ENCODE data around the gene LBX1.

DNA sequence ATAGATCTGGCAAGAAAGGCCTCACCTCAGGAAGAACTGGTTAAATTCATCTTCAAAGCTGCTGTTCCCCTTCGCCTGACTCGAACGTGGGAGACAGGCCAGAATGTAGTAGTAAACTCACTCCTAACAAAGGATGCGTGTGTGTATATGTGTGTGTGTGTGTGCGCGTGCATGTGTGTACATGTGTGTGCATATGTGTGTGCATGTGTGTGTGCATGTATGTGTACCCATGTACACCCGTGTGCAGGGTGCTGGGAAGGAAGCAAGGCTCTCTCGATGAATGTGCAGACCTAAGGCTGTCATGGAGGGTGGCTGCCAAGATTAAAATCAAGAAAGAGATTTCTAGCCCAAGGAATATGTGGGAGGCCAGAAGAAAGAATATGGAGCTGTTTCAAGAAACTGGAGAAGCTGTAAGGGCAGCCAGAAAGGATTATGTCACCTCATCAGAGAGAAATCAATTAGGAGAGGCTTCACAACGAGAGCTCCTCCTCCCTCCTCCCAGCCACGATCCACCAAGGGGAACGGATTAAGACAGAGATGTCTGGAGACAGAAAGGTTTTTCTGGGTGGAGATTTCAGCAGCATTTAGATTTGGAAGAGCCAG, 34.0 kb upstream of the LBX1 start:
- TF ChIP-seq CTCF (IDR thresholded peaks at IDR 0.05): no peak
- no peak for TF ChIP-seq POLR2A (IDR thresholded peaks at IDR 0.05)
- TF ChIP-seq POLR2AphosphoS5 (IDR thresholded peaks at IDR 0.05): no peak
